ENCODE data around the gene ABCA2.

DNA sequence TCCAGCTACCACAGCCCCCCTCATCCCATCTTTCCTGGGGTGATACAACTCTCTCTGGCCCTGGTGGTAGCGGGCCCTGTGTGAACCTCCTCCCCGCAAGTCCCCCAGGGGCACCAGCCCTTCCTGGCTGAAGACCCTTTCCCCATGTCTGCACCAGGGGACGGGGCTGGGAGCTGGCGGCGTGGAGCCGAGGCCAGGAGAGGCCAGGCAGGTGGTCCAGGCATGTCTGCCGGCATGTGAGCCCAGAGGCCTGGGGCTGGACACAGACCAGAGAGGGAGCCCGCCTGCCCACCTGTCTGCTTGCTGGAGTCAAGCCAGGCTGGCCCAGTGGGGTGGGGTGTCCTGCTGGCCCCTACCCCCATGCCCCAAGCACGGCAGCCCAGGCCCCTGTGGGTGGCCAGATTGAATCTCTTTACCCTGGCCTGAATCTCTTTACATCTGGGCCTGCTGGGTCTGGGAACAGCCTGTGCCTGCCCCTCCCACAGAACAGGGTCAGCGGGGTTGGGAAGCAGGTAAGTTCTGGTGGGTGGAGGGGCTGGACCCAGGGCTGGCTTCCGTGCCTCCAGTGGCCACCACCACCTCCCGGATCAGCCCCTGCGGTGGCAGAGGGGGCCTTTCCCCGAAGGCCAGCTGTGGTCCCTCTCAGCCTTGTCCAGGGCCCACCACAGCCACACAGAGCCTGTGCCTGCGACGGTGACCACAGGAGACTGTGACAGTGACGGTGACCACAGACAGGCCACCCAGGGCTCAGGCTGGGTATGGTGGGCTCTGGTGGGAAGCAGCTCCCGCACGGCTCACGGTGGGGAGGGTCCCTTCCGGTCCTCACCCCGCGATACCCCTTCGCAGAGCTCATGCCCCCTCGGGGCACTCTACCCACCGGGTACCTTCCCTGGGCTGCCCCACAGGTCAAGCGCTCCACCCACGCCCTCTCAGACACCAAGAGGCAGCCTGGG is 68.9 kb downstream of the ABCA2 start:
- TF ChIP-seq, protein P1, sequence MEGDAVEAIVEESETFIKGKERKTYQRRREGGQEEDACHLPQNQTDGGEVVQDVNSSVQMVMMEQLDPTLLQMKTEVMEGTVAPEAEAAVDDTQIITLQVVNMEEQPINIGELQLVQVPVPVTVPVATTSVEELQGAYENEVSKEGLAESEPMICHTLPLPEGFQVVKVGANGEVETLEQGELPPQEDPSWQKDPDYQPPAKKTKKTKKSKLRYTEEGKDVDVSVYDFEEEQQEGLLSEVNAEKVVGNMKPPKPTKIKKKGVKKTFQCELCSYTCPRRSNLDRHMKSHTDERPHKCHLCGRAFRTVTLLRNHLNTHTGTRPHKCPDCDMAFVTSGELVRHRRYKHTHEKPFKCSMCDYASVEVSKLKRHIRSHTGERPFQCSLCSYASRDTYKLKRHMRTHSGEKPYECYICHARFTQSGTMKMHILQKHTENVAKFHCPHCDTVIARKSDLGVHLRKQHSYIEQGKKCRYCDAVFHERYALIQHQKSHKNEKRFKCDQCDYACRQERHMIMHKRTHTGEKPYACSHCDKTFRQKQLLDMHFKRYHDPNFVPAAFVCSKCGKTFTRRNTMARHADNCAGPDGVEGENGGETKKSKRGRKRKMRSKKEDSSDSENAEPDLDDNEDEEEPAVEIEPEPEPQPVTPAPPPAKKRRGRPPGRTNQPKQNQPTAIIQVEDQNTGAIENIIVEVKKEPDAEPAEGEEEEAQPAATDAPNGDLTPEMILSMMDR (IDR thresholded peaks at IDR 0.05): no peak
- TF ChIP-seq POLR2A (IDR thresholded peaks at IDR 0.05): no peak
